Adrenal gland (tissue), 12 donors: ENCODE results near the gene WDR5. TPM values are rescaled to one million over a fixed set of nuclear protein-coding genes. Genes with fewer than 3 reads are reported as not detected.

ENCODE experiments used
- DNase-seq, 7 donors: peaks; one replicate each; pipeline ENCODE4 v3.0.0-alpha.2; 2019 to 2020
- H3K27ac ChIP-seq, 5 donors: fragments of 200-600 bp; sonication (generic) in 4 of 5; 1 replicate in 3 of 5; 2 replicates in 2 of 5; pipeline versions ENCODE4 v1.5.1 to v1.8.0; 2016 to 2020; ENCODE audit warnings: mild to moderate bottlenecking in 1 of 5
- H3K27me3 ChIP-seq: fragments of 200-600 bp; 2 replicates; pipeline ENCODE4 v1.8.0; 2021
- H3K36me3 ChIP-seq, 2 donors: fragments of 200-600 bp; replicated peaks in 1 of 2; 1 replicate in 1 of 2; 2 replicates in 1 of 2; pipeline versions ENCODE4 v1.5.1 to v1.8.0; 2018 to 2022
- H3K4me1 ChIP-seq, 2 donors: fragments of 200-600 bp; replicated peaks in 1 of 2; 1 replicate in 1 of 2; 2 replicates in 1 of 2; pipeline versions ENCODE4 v1.5.1 to v1.8.0; 2018 to 2021
- H3K4me3 ChIP-seq, 4 donors: fragments of 200-600 bp; sonication (generic) in 3 of 4; one replicate each; pipeline ENCODE4 v1.5.1; 2016 to 2018
- H3K9me3 ChIP-seq, 3 donors: fragments of 200-600 bp; sonication (generic) in 1 of 3; replicated peaks in 1 of 3; 1 replicate in 2 of 3; 2 replicates in 1 of 3; pipeline versions ENCODE4 v1.5.1 to v1.8.0; 2016 to 2021
- POLR2A ChIP-seq, 2 donors: fragments of 450-650 bp; IDR thresholded peaks; one replicate each; pipeline ENCODE4 v1.6.1; 2017; ENCODE audit warnings: antibody characterized with exemption in 2 of 2, mild to moderate bottlenecking in 2 of 2, moderate library complexity in 1 of 2
- WGBS, 4 donors: extraction: QIAGEN DNeasy Blood & Tissue Kit in 2 of 4; methylation state at CpG; one replicate each; pipeline versions ENCODE4 v1.1.5 to v1.1.7; 2013 to 2017; 5-methylcytosine and 5-hydroxymethylcytosine counted together
- intact Hi-C, 2 donors: fragments of 100-400 bp; cut with DNase I; formaldehyde crosslinking; loops; one replicate each; pipeline versions ENCODE4 v1.14.1 to v1.15.0; 2022 to 2023
- polyA plus RNA-seq, 3 donors: library from polyadenylated mRNA; stranded (reverse); fragments of 200-250 nt in 2 of 3; fragments of 350-450 nt in 1 of 3; fragmentation: Illumina TruSeq in 1 of 3; extraction: RNeasy Lipid Tissue Mini Kit (QIAGEN cat#74804) in 1 of 3; gene quantifications; one replicate each; pipeline ENCODE4 v1.2.3, GENCODE V29; 2013 to 2014
- total RNA-seq, 9 donors: library from RNA; depleted of rRNA in 4 of 9; stranded (reverse); fragments of >200 nt in 4 of 9; fragments of 120-200 nt in 1 of 9; fragmentation: NEBNext Ultra II Directional in 1 of 9; extraction: Animal tissue kit (Norgen Biotek cat#: 25700) in 1 of 9; gene quantifications; one replicate each; pipeline versions ENCODE4 v1.1.0 to v1.2.4, GENCODE V29; 2013 to 2023
- TF ChIP-seq, protein P1 (sequence below), 6 experiments: fragments of 450-650 bp in 4 of 6; fragments of 200-600 bp in 2 of 6; sonication (generic) in 1 of 6; IDR thresholded peaks; 1 replicate in 5 of 6; 2 replicates in 1 of 6; pipeline versions ENCODE4 v1.5.1 to v1.8.0; 2016 to 2021; ENCODE audit warnings: antibody characterized with exemption in 6 of 6, mild to moderate bottlenecking in 2 of 6, moderate library complexity in 1 of 6
- donor health status: healthy with polysubstance abuse.
- donor health status: Bipolar disorder and iron deficiency.
- donor health status: DM: yes; HTN: yes; CAD: no.
- donor health status: DM: no; HTN: no; CAD: no.
- donor health status: DM: no; HTN: no; CAD: no.
- donor health status: DM: yes; HTN: yes; CAD: no.

WDR5 gene
- total and polyA plus RNA-seq, 12 donors, result 16.6 to 28.5 (median 22.0) TPM

DNA sequence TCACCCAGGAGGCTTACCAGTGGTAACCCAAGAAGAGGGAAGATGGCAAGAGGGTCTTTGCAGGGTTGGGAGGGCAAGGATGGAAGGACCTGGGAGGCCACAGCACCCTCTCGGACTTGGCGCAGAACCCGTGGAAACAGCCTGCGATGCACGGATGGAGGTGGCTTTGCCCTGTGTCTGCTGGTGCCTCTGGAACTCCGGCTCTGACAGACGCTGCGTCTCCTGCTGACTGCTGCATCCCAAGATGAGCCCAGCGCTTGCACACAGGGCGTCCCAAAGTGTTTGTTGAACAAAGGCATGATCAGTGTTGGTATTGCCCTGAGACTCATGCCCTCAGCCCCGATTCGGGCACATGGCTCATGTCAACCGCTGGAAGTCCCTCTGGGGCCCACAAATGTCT lies 30.5 kb downstream of the WDR5 start:
- DNase-seq, result no peak
- Histone ChIP-seq H3K27me3 (no peaks in the 10 kb centered on the region), H3K27ac (no peak overlapping the region), H3K36me3 (no peaks in the 10 kb centered on the region), H3K9me3 (no peaks in the 10 kb centered on the region), H3K4me3 (no peak overlapping the region), H3K4me1 (peaks cover 0 to 8% of the 10 kb centered on the region in 2 donors)
- TF ChIP-seq POLR2A (IDR thresholded peaks at IDR 0.05), result no peak
- TF ChIP-seq, protein P1, sequence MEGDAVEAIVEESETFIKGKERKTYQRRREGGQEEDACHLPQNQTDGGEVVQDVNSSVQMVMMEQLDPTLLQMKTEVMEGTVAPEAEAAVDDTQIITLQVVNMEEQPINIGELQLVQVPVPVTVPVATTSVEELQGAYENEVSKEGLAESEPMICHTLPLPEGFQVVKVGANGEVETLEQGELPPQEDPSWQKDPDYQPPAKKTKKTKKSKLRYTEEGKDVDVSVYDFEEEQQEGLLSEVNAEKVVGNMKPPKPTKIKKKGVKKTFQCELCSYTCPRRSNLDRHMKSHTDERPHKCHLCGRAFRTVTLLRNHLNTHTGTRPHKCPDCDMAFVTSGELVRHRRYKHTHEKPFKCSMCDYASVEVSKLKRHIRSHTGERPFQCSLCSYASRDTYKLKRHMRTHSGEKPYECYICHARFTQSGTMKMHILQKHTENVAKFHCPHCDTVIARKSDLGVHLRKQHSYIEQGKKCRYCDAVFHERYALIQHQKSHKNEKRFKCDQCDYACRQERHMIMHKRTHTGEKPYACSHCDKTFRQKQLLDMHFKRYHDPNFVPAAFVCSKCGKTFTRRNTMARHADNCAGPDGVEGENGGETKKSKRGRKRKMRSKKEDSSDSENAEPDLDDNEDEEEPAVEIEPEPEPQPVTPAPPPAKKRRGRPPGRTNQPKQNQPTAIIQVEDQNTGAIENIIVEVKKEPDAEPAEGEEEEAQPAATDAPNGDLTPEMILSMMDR (IDR thresholded peaks at IDR 0.05), result no peak
- 92 to 96% (median 94%) methylated on average over 12 to 13 of the region's 13 CpGs; no CpG with 5 or more reads in 1 of the 4 donors for WGBS, 4 donors
- intact Hi-C loops, result no loop called here

GRCh38 chr9:134167530-134167931 lies 31.6 kb downstream of the WDR5 start:
- H3K27me3 ChIP-seq, result no peaks in the 10 kb centered on the region
- no peaks in the 10 kb centered on the region for H3K9me3 ChIP-seq
- TF ChIP-seq, protein P1 (IDR thresholded peaks at IDR 0.05), result no peak
- no peak for TF ChIP-seq POLR2A (IDR thresholded peaks at IDR 0.05)
- intact Hi-C loops, result no loop called here
- H3K4me1 ChIP-seq, result peaks cover 0 to 7% of the 10 kb centered on the region in 2 donors
- WGBS, 4 donors, result 70 to 86% (median 78%) methylated on average over 3 to 4 of the region's 4 CpGs
- H3K4me3 ChIP-seq, result no peak overlapping the region
- no peaks in the 10 kb centered on the region for H3K36me3 ChIP-seq
- peak overlapping the region in 1 of 5 donors; percentile 6 for H3K27ac ChIP-seq
- DNase-seq, result no peak

DNA sequence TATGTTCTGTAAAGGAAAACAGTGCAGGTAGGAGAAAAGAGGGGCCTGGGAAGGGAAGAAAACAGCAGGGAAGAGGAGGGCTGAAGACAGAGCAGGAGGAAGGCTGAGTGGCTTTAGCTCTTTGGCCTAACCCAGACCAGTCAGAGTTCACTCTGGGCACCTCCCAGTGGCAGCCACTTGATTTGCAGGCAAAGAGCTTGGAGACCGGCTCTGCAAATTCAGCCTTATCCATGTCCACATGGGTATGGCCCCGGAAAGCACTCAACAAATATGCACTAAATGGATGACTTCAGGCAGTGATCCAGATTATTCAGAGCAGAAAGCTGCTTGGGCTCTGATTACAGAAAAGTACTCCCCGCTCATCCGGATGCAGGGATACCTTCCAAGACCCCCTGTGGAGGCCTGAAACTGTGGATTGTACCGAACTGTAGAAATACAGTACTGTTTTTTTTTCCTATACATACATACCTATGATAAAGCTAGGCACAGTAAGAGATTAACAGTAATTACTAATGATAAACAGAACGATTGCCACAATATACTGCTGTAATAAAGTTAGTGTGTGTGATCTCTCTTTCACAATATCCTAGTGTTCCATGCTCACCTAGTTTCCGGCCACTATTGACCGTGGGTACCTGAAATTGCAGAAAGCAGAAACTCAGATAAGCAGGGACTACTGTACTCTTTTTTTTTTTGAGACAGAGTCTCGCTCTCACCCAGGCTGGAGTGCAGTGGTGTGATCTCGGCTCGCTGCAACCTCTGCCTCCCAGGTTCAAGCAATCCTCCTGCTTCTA lies 33.1 kb downstream of the WDR5 start:
- Histone ChIP-seq H3K4me3 (no peak overlapping the region), H3K4me1 (peaks cover 0 to 8% of the 10 kb centered on the region in 2 donors), H3K27me3 (no peaks in the 10 kb centered on the region), H3K27ac (no peak overlapping the region), H3K9me3 (no peaks in the 10 kb centered on the region), H3K36me3 (no peaks in the 10 kb centered on the region)
- WGBS, 4 donors, result 93 to 97% (median 95%) methylated on average over 11 of the region's 11 CpGs
- intact Hi-C loops, result no loop called here
- no peak for DNase-seq
- no peak for TF ChIP-seq POLR2A (IDR thresholded peaks at IDR 0.05)
- TF ChIP-seq, protein P1 (IDR thresholded peaks at IDR 0.05), result peak in 1 of 6 experiments; percentile 16

DNA sequence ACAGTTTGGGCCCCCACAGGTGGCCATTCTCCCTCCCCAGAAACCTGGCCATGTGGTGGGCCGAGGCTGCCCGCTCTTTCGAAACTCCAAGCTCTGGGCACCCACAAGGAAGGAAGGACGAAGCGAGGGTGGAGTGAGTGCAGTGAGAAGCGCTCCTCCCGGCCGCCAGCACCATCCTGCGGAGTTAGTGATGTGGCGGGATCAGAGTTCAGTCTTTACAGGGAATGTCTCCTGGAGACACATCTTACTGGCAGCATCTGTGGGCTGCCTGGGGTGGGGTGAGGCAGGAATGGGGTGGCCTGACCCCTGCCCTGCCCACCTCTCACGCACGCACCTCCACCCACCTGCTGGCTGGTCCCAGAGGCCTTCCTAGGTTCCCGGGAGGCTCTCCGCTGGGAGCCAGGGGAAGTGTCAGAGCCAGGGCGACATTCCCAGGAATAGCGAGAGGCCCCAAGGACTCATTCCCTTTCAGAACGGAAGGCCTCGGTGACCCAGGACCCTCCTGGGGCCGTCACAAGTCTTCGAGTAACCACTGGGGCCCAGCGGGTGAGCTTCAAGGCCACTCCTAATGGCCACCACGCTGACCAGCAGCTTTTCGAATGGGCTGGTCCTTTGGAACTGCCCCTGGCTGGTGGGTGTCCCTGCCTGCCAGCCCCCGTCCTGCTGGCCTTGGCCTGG lies 34.0 kb downstream of the WDR5 start:
- peaks cover 6 to 16% of the 10 kb centered on the region in 2 donors for H3K4me1 ChIP-seq
- DNase-seq, result no peak
- no peak for TF ChIP-seq POLR2A (IDR thresholded peaks at IDR 0.05)
- TF ChIP-seq, protein P1 (IDR thresholded peaks at IDR 0.05), result no peak
- H3K9me3 ChIP-seq, result no peaks in the 10 kb centered on the region
- H3K27me3 ChIP-seq, result no peaks in the 10 kb centered on the region
- no peak overlapping the region for H3K4me3 ChIP-seq
- no peaks in the 10 kb centered on the region for H3K36me3 ChIP-seq
- WGBS, 4 donors, result 62 to 83% (median 63%) methylated on average over 17 to 24 of the region's 24 CpGs
- intact Hi-C loops, result loop anchor here (2.0 to 5.0 kb wide), 2 partner anchors 157 to 273 kb away; partner anchors contain the start of gene RXRA (in 1 of the 2)
- H3K27ac ChIP-seq, result no peak overlapping the region
